Endothelial cell of umbilical vein (primary cell): ENCODE data around the gene CENPP. TPM values are rescaled to one million over a fixed set of nuclear protein-coding genes. Genes with fewer than 3 reads are reported as not detected.

Experiments used
- BruUV-seq: library from RNA; stranded (reverse); fragments of 400-500 nt; replicated peaks from 2 replicates; lab custom pipeline; 2021; lab: Mats Ljungman, UMichigan
- CTCF ChIA-PET: fragments of 300-600, 350-600 bp; sonication (Branson Sonifier 250); formaldehyde crosslinking; loops from one replicate; lab custom pipeline; 2021; ENCODE audit warnings: antibody characterized with exemption, inconsistent platforms; lab: Charles Lee
- POLR2A ChIA-PET: fragments of 300-600, 350-600 bp; sonication (Branson Sonifier 250); formaldehyde crosslinking; loops from one replicate; lab custom pipeline; 2021; ENCODE audit warnings: antibody characterized with exemption, inconsistent platforms; lab: Charles Lee
- DNase-seq: peaks from one replicate; pipeline ENCODE4 v3.0.0-alpha.2; 2011; ENCODE audit warnings: low read depth, low spot score
- FAIRE-seq: peaks from 2 replicates; lab custom pipeline; 2011; peaks lifted over from hg19 to GRCh38; lab: Jason Lieb, UNC
- H2AFZ ChIP-seq: 2 replicates; pipeline ENCODE4 v1.6.0; 2012; ENCODE audit warnings: low read depth, low read length, control low read depth, inconsistent platforms
- H3K27ac ChIP-seq: 2 replicates; pipeline ENCODE4 v1.5.1; 2011; ENCODE audit warnings: low read depth, mild to moderate bottlenecking, control low read depth, low read length, moderate library complexity; ENCODE audit not compliant: insufficient read depth
- H3K27me3 ChIP-seq, 2 experiments: 2 replicates each; pipeline versions ENCODE4 v1.6.0 to v1.6.1; 2011; ENCODE audit warnings: low read length in 2 of 2, mixed read lengths in 1 of 2; ENCODE audit not compliant: control insufficient read depth in 2 of 2, insufficient read depth in 2 of 2
- H3K36me3 ChIP-seq, 2 experiments: 2 replicates in 1 of 2; 3 replicates in 1 of 2; pipeline ENCODE4 v1.5.1; 2011; ENCODE audit warnings: low read length in 2 of 2, mild to moderate bottlenecking in 1 of 2, moderate library complexity in 1 of 2; ENCODE audit not compliant: control insufficient read depth in 2 of 2, insufficient read depth in 2 of 2; ENCODE audit errors: extremely low read depth in 1 of 2
- H3K4me1 ChIP-seq: 3 replicates; pipeline ENCODE4 v1.5.1; 2011; ENCODE audit warnings: mild to moderate bottlenecking, low read length; ENCODE audit not compliant: control insufficient read depth, insufficient read depth; ENCODE audit errors: extremely low read depth
- H3K4me2 ChIP-seq: 2 replicates; pipeline ENCODE4 v1.6.1; 2011; ENCODE audit warnings: low read length, control low read depth, mixed read lengths; ENCODE audit not compliant: insufficient read depth
- H3K4me3 ChIP-seq, 3 experiments: fragments of 200-600 bp in 1 of 3; sonication (generic), shearing (Covaris generic) in 1 of 3; replicated peaks in 1 of 3; 2 replicates each; pipeline ENCODE4 v1.5.1; 2011 to 2016; ENCODE audit warnings: control low read depth in 3 of 3, low read length in 3 of 3, mild to moderate bottlenecking in 2 of 3, inconsistent platforms in 1 of 3, low read depth in 1 of 3, moderate library complexity in 1 of 3; ENCODE audit not compliant: insufficient read depth in 1 of 3
- H3K79me2 ChIP-seq: 2 replicates; pipeline ENCODE4 v1.6.0; 2012; ENCODE audit warnings: low read length, inconsistent platforms; ENCODE audit not compliant: control insufficient read depth, insufficient read depth
- H3K9ac ChIP-seq: replicated peaks from 2 replicates; pipeline ENCODE3; 2011; ENCODE audit warnings: low read length, control low read depth; ENCODE audit not compliant: insufficient read depth; ENCODE audit errors: extremely low read depth
- H3K9me1 ChIP-seq: replicated peaks from 3 replicates; pipeline ENCODE4 v1.6.0; 2011; ENCODE audit warnings: mild to moderate bottlenecking, low read length; ENCODE audit not compliant: control insufficient read depth, insufficient read depth; ENCODE audit errors: extremely low read depth
- H3K9me3 ChIP-seq: replicated peaks from 2 replicates; pipeline ENCODE4 v1.5.1; 2012; ENCODE audit warnings: low read length, inconsistent platforms; ENCODE audit not compliant: control insufficient read depth, insufficient read depth
- H4K20me1 ChIP-seq: replicated peaks from 2 replicates; pipeline ENCODE3; 2011; ENCODE audit warnings: mild to moderate bottlenecking, low read length; ENCODE audit not compliant: control insufficient read depth, insufficient read depth; ENCODE audit errors: extremely low read depth
- CTCF ChIP-seq, 2 donors: IDR thresholded peaks; 1 replicate in 1 of 2; 2 replicates in 1 of 2; pipeline ENCODE4 v1.5.1; 2011; ENCODE audit warnings: low read length in 2 of 2, mild to moderate bottlenecking in 2 of 2, moderate library complexity in 2 of 2, control low read depth in 1 of 2, inconsistent platforms in 1 of 2, low read depth in 1 of 2; ENCODE audit not compliant: insufficient read depth in 1 of 2; ENCODE audit errors: extremely low read depth in 1 of 2
- EZH2 ChIP-seq: IDR thresholded peaks from 2 replicates; pipeline ENCODE4 v1.6.1; 2012; ENCODE audit warnings: borderline replicate concordance, low read depth, mild to moderate bottlenecking, moderate library complexity, low read length, inconsistent platforms; ENCODE audit not compliant: severe bottlenecking
- FOS ChIP-seq: IDR thresholded peaks from 2 replicates; pipeline ENCODE4 v1.6.1; 2011; ENCODE audit warnings: mild to moderate bottlenecking, low read length, moderate library complexity, borderline replicate concordance; ENCODE audit not compliant: insufficient read depth
- GATA2 ChIP-seq: IDR thresholded peaks from 2 replicates; pipeline ENCODE4 v1.7.0; 2011; ENCODE audit warnings: low read depth, mild to moderate bottlenecking, moderate library complexity, mixed read lengths, low read length; ENCODE audit not compliant: insufficient read length, insufficient read depth
- JUN ChIP-seq: IDR thresholded peaks from 2 replicates; pipeline ENCODE4 v1.6.1; 2011; ENCODE audit warnings: borderline replicate concordance, low read depth; ENCODE audit not compliant: insufficient read length, insufficient read depth
- MYC ChIP-seq: IDR thresholded peaks from one replicate; pipeline ENCODE4 v1.6.1; 2011; ENCODE audit warnings: mild to moderate bottlenecking, low read depth, low read length
- POLR2A ChIP-seq: IDR thresholded peaks from 2 replicates; pipeline ENCODE4 v1.6.1; 2012; ENCODE audit warnings: low read depth, mild to moderate bottlenecking, control low read depth, low read length
- dilution Hi-C: fragments of 300-500 bp; cut with MboI; formaldehyde crosslinking; loops from one replicate; pipeline ENCODE4 v1.15.0; 2019; ENCODE audit warnings: low sequenced_read_pairs; ENCODE audit not compliant: extremely low pct_ligation_motif_present
- intact Hi-C: fragments of 100-400 bp; cut with micrococcal nuclease; formaldehyde crosslinking; loops from one replicate; pipeline ENCODE4 v1.10.0; 2022
- polyA plus RNA-seq, 4 experiments: library from polyadenylated mRNA; depleted of rRNA in 3 of 4; stranded (reverse) in 3 of 4; unstranded in 1 of 4; fragments of >200 nt; gene quantifications; 2 replicates each; pipeline versions ENCODE4 v1.2.1 to v1.2.3, GENCODE V29; 2011 to 2012; ENCODE audit warnings: missing spikeins in 1 of 4
- total RNA-seq: library from RNA; stranded (reverse); gene quantifications from 2 replicates; pipeline ENCODE4 v1.2.3, GENCODE V29; 2021

CENPP gene
- total and polyA plus RNA-seq, 2 donors (not counting 3 experiments of a cell fraction or from before 2014, with no cell fraction given): 1.2 to 12.0 TPM

- intact Hi-C loops: no loop called here
- Histone ChIP-seq H3K4me1 (no peaks in the 10 kb centered on the region), H3K4me2 (no peak overlapping the region), H3K79me2 (no peaks in the 10 kb centered on the region), H3K9me1 (no peaks in the 10 kb centered on the region), H3K36me3 (peaks cover 6 to 23% of the 10 kb centered on the region in 2 experiments), H3K9me3 (no peaks in the 10 kb centered on the region), H3K27me3 (no peaks in the 10 kb centered on the region), H3K9ac (no peak overlapping the region), H3K4me3 (no peak overlapping the region), H2AFZ (no peak overlapping the region), H4K20me1 (no peaks in the 10 kb centered on the region), H3K27ac (no peak overlapping the region)
- TF ChIP-seq EZH2: no peak
- TF ChIP-seq GATA2: no peak
- no peak for TF ChIP-seq JUN
- TF ChIP-seq MYC: no peak
- no peak for TF ChIP-seq POLR2A
- TF ChIP-seq CTCF (IDR thresholded peaks at IDR 0.05; ENCODE audit: extremely low read depth in 1 of 2, insufficient read depth in 1 of 2, low read depth in 1 of 2, low read length in 2 of 2): no peak
- TF ChIP-seq FOS: no peak
- POLR2A ChIA-PET: no interaction called here
- FAIRE-seq (no peak), DNase-seq (no peak)
- CTCF ChIA-PET: no interaction called here
- no TSS peak for BruUV-seq
- dilution Hi-C loops: no loop called here
Observed at GRCh38 chr9:92611621-92612285, 286.0 kb downstream of the CENPP start.
